Measurements from ENCODE around the gene APOBEC3G.

Gene APOBEC3G

DNA sequence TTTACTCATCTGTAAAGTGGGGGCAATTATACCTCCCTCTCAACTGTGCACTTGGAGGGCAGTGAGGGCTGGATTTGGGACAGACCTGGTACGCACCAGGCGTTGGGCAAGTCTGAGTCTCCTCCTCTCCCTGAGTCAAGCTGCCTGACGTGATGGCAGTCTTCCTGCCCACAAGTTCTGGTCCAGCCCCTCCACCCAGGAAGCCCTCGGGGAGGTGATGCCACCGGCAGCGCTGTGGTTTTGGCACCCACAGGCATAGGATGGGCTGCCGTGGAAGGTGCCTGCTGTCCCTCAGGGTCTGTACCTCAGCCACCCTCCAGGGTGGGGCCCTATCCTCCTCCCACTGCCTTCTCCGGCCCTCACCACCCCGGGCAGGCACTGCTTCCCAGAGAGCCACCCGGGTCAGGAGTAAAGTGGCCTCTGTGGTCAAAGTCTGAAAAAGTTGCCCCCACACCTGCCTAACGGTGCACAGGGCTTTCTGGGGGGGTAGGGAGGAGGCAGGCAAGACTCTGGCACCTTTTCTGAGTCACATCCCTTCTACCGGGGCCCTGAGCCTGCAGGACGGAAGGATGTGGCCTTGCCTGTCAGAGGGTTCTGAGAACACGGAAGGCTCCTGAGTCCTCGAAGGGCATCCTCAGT is 13.5 kb downstream of the APOBEC3G start:
- no peak for DNase-seq (ENCODE audit: extremely low read depth, low read depth)

DNA sequence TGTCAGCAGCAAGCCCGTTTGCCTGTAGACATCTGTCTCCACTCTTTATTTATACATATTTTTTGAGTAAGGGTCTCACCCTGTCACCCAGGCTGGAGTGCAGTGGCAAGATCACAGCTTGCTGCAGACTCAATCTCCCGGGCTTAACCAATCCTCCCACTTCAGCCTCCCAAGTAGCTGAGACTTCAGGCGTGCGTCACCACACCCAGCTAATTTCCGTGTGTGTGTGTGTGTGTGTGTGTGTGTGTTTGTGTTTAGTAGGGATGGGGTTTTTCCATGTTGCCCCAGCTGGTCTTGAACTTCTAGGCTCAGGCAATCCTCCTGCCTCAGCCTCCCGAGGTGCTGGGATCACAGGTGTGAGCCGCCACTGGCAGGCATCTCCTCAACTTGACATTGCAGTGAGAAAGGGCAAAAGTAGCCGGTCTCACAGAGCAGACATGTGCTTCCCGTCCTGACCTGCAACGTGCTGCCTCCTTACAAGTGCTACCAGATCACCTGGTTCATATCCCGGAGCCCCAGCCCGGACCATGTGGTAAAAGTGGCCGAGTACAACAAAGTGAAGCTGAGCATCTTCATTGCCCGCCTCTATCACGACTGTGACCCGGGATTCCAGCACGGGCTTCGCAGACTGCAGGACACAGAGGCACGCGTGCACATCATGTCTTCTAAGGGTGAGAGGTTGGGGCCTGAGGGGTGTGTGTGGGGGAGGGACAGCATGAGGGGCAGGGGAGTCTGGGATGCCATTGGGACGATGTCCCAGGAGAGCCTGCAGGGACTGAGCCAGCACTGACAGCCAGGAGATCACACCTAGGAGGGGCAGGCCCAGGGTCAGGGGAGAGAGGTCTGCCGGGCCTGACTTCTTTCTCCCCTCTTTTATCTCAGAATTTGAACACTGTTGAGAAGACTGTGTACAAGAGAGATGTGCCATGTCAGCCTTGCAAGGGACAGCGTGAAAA is 14.3 kb downstream of the APOBEC3G start:
- TF ChIP-seq, protein P1, sequence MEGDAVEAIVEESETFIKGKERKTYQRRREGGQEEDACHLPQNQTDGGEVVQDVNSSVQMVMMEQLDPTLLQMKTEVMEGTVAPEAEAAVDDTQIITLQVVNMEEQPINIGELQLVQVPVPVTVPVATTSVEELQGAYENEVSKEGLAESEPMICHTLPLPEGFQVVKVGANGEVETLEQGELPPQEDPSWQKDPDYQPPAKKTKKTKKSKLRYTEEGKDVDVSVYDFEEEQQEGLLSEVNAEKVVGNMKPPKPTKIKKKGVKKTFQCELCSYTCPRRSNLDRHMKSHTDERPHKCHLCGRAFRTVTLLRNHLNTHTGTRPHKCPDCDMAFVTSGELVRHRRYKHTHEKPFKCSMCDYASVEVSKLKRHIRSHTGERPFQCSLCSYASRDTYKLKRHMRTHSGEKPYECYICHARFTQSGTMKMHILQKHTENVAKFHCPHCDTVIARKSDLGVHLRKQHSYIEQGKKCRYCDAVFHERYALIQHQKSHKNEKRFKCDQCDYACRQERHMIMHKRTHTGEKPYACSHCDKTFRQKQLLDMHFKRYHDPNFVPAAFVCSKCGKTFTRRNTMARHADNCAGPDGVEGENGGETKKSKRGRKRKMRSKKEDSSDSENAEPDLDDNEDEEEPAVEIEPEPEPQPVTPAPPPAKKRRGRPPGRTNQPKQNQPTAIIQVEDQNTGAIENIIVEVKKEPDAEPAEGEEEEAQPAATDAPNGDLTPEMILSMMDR (IDR thresholded peaks at IDR 0.05; ENCODE audit: low read depth, low read length), result no peak
- DNase-seq (ENCODE audit: extremely low read depth, low read depth), result no peak

More for the DNA sequence above, 13.5 kb downstream of the APOBEC3G start:
- TF ChIP-seq, protein P1 (IDR thresholded peaks at IDR 0.05; ENCODE audit: low read depth, low read length), result no peak

DNA sequence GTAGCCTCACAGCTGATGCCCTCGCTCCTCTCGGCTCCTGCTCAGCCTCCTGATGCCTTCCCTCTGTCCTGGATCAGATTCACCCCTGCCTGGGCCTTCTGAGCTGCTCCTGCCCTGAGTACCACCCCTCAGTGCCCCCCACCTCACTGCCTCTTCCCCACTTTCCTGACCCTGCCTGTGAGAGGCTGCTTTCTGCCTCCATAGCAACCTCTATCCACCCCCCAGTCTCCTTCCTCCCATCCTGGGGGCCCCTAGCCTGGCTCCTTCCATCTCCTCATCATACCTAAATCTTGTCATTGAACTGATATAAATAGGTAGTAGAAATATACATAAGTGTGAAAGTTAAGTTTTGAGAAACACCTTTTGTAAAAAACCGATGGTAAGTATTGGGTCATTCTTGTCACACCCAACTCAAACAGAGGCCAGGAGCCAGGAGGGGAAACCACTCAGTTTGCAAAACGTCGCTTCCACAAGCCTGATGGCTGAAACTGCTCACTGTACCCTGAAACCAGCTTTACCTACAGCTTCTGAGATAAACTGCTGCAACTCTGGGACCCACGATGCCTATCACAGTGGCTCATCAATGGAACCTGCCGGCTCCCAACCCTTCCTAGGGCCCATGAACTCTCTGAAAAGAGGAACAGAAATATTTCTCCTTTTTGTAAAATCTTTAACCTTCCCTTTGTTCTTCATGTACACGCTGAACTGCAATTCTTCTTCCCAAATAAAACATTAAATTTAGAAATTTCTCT is 15.2 kb downstream of the APOBEC3G start:
- no peak for DNase-seq (ENCODE audit: extremely low read depth, low read depth)

DNA sequence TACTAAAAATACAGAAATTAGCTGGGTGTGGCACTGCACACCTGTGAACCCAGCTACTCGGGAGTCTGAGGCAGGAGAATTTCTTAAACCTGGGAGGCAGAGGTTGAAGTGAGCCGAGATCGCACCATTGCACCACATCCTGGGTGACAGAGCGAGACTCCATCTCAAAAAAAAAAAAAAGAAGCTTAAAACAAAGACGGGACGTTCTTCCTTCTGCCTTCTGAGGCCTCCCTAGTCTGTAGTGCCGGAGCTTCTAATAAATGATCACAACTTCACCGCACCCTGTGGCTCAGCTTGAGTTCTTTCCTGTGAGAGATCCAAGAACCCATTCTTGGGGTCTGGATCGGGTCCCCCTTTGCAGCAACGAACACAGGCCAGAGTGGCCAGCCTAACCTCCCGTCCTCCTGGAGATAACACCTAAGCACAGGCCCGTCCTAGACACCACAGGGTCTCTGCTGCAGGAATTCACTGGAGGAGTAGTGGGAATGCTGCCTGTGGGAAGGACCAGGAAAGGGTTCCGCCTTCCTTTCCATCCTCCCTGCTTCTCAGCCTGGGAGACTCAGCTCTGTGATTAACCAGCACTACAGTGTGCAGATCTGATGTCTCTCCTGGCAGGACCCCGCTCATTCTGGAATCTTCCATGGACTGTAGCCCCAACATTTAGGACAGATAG is 17.8 kb downstream of the APOBEC3G start:
- TF ChIP-seq, protein P1 (IDR thresholded peaks at IDR 0.05; ENCODE audit: low read depth, low read length), result no peak
- DNase-seq (ENCODE audit: extremely low read depth, low read depth), result no peak

More for the DNA sequence above, 15.2 kb downstream of the APOBEC3G start:
- TF ChIP-seq, protein P1 (IDR thresholded peaks at IDR 0.05; ENCODE audit: low read depth, low read length), result no peak

DNA sequence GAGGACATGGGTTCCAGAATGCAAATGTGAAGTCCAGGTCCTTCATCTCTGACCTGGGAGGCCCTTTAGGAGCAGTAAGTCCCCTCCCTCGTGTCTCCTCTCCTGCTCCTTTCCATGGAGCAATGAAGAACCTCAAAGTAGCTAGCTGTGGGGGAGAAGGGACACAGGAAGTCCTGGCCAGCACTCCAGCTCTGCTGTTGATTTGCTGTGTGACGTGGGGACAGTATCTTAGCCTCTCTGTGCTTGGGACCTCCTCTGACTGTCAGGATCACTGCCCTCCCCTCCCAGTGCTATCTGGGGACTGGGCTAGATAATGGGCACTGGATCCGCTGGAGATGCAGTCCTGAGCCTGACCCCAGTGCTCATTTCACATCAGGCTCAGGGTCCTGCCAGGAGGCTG is 18.9 kb downstream of the APOBEC3G start:
- no peak for DNase-seq (ENCODE audit: extremely low read depth, low read depth)
- TF ChIP-seq, protein P1 (IDR thresholded peaks at IDR 0.05; ENCODE audit: low read depth, low read length), result no peak

DNA sequence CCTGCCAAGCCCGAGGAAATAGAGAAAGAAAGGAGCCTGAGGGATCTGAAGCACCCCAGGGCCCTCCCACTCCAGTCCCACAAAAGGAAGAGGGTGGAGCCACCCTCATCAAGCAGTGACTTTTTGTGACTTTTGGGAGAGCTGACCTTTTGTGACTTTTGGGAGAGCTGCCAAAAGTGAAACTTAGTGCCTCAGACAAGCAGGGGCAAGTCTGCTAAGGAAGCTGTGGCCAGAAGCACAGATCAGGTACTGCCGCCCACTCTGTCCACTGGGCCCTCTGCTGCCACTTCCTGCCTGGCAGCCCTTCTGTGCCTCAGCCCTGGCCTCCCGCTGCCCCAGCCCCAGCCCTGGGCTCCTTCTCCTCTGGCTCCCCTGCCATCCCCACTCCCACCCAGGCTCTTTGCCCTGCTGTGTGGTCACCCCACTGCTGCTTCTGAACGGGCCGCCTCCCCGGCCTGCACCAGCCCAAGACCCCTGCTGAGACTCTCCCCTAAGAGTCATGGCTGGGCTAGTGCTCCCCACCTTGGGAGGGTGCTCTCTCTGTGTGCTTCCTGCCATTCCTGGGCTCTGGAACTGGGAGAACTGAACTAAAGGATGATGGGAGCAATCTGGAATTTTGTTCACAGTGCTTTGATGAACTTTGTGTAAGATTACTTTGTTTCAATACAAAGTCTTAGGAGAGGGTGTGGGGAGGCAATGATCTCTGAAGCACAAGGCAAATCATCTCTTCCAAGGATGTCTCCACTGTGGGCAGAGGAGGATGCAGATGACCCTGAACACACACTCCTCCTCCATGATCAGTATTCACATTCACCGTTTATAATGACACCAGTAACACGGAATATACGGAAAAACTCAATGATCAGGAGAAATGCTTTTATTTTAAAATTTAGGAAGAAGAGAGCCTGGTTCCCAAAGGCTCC is 20.3 kb downstream of the APOBEC3G start, which contains the start of gene APOBEC3H:
Gene APOBEC3H (plus strand): TSS at position 147 of the 923 bp plus-strand sequence. CDS start 3,035 bp downstream, outside the sequence.
- TF ChIP-seq, protein P1 (IDR thresholded peaks at IDR 0.05; ENCODE audit: low read depth, low read length), result no peak
- DNase-seq (ENCODE audit: extremely low read depth, low read depth), result no peak

All from AG09319 (cell line).